SK-N-SH (cell line): ENCODE measurements around the gene AATF.

Experiments used
- ELF1 ChIP-seq: IDR thresholded peaks from 2 replicates; pipeline ENCODE4 v1.4.0; 2012
- EP300 ChIP-seq, 2 experiments: IDR thresholded peaks; 2 replicates each; pipeline versions ENCODE4 v1.4.0 to v1.6.1; 2012; ENCODE audit warnings: borderline replicate concordance in 1 of 2, low read depth in 1 of 2, low read length in 1 of 2
- EZH2phosphoT487 ChIP-seq: fragments of 200-600 bp; sonication (generic); IDR thresholded peaks from 2 replicates; pipeline ENCODE4 v1.6.1; 2017; ENCODE audit warnings: low read depth, mixed run types, mild to moderate bottlenecking, antibody characterized with exemption, moderate library complexity, borderline replicate concordance
- GABPA ChIP-seq: IDR thresholded peaks from 2 replicates; pipeline ENCODE4 v1.4.0; 2012; ENCODE audit warnings: low read depth, mild to moderate bottlenecking
- NRF1 ChIP-seq: IDR thresholded peaks from 2 replicates; pipeline ENCODE4 v1.6.1; 2012; ENCODE audit warnings: low read depth, mild to moderate bottlenecking, low read length
- POLR2AphosphoS5 ChIP-seq: IDR thresholded peaks from 2 replicates; pipeline ENCODE4 v1.6.1; 2012; ENCODE audit warnings: low read depth, low read length
- RAD21 ChIP-seq: IDR thresholded peaks from 2 replicates; pipeline ENCODE4 v1.6.1; 2012; ENCODE audit warnings: mild to moderate bottlenecking, low read length
- RCOR1 ChIP-seq: fragments of 150-350 bp; IDR thresholded peaks from 2 replicates; pipeline ENCODE4 v1.6.1; 2017; ENCODE audit warnings: antibody characterized with exemption, low read length
- REST ChIP-seq: IDR thresholded peaks from 2 replicates; pipeline ENCODE4 v1.6.1; 2012; ENCODE audit warnings: mild to moderate bottlenecking, low read depth, low read length, moderate library complexity
- USF2 ChIP-seq: fragments of 150-350 bp; IDR thresholded peaks from 2 replicates; pipeline ENCODE4 v1.6.1; 2017; ENCODE audit warnings: antibody characterized with exemption, low read length, low read depth, borderline replicate concordance
- TF ChIP-seq, protein P1 (sequence below): fragments of 200-600 bp; sonication (generic); IDR thresholded peaks from 2 replicates; pipeline ENCODE4 v1.6.1; 2017; ENCODE audit warnings: antibody characterized with exemption, mild to moderate bottlenecking, moderate library complexity

DNA sequence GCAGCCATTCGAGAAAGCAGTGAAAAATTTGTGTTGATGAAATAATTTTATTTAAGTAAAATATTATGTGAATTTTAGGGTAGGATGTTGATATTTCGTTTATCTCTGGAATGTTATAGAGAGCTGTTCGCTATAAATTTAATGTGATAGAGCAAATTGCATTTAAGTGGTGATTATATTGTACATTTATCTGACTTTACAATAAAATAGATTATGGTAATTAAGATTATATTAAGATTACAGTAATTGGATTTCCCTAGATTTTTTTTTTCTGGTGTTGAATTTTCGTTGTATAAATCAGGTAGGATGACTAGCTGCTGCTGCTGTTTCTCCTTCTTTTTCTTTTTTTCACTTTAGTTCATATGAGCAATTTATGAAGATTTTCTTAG, 71.0 kb downstream of the AATF start:
- TF ChIP-seq, protein P1, sequence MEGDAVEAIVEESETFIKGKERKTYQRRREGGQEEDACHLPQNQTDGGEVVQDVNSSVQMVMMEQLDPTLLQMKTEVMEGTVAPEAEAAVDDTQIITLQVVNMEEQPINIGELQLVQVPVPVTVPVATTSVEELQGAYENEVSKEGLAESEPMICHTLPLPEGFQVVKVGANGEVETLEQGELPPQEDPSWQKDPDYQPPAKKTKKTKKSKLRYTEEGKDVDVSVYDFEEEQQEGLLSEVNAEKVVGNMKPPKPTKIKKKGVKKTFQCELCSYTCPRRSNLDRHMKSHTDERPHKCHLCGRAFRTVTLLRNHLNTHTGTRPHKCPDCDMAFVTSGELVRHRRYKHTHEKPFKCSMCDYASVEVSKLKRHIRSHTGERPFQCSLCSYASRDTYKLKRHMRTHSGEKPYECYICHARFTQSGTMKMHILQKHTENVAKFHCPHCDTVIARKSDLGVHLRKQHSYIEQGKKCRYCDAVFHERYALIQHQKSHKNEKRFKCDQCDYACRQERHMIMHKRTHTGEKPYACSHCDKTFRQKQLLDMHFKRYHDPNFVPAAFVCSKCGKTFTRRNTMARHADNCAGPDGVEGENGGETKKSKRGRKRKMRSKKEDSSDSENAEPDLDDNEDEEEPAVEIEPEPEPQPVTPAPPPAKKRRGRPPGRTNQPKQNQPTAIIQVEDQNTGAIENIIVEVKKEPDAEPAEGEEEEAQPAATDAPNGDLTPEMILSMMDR: no peak
- TF ChIP-seq POLR2AphosphoS5 (no peak), EP300 (IDR thresholded peaks at IDR 0.05; ENCODE audit: borderline replicate concordance in 1 of 2, low read depth in 1 of 2, low read length in 1 of 2) (no peak), GABPA (no peak), NRF1 (no peak), USF2 (no peak), RCOR1 (no peak), REST (no peak), RAD21 (no peak), ELF1 (no peak), EZH2phosphoT487 (no peak)
